ENCODE measurements around the gene GPR87. TPM values are rescaled to one million over a fixed set of nuclear protein-coding genes. Genes with fewer than 3 reads are reported as not detected.

The GPR87 gene
- total RNA-seq, 1 experiment from 2014 or later: 15.5 TPM

DNA sequence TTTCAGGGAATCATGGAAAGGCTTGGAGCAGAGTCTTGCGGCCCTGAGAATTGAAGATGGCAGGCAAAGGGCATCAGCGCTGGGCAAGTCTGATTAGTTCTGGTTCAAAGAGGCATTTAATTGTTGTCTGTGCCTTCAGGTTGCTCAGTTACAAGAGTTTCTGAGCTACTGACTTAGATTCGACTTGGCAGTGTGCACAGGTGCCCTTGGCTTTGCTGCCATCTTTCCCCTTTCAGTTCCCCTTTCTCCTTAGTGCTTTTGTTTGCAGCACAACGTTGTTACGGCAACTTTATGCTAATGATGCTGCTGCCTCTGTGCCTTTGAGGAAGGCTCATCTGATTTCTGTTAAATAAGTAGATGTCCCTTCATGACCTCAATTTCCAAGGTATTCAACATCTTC, 50.8 kb downstream of the GPR87 start:
- Histone ChIP-seq H3K4me1 (replicated peaks; ENCODE audit: insufficient read depth) (no peaks in the 10 kb centered on the region), H3K4me2 (no peak overlapping the region), H3K27ac (no peak overlapping the region), H4K20me1 (ENCODE audit: insufficient read depth) (no peaks in the 10 kb centered on the region), H3K9me3 (ENCODE audit: insufficient read depth, low read depth) (no peaks in the 10 kb centered on the region), H3K27me3 (ENCODE audit: insufficient read depth, low read depth) (no peaks in the 10 kb centered on the region), H2AFZ (no peak overlapping the region), H3K79me2 (ENCODE audit: low read depth) (no peaks in the 10 kb centered on the region), H3K4me3 (no peak overlapping the region), H3K36me3 (ENCODE audit: low read depth) (no peaks in the 10 kb centered on the region), H3K9me2 (ENCODE audit: insufficient read depth) (no peaks in the 10 kb centered on the region), H3F3A (ENCODE audit: insufficient read depth, low read depth) (no peaks in the 10 kb centered on the region)
- BruUV-seq (replicated peaks): no TSS peak
- no peak for TF ChIP-seq EZH2 (IDR thresholded peaks at IDR 0.05; ENCODE audit: low read depth)
- TF ChIP-seq, protein P1, sequence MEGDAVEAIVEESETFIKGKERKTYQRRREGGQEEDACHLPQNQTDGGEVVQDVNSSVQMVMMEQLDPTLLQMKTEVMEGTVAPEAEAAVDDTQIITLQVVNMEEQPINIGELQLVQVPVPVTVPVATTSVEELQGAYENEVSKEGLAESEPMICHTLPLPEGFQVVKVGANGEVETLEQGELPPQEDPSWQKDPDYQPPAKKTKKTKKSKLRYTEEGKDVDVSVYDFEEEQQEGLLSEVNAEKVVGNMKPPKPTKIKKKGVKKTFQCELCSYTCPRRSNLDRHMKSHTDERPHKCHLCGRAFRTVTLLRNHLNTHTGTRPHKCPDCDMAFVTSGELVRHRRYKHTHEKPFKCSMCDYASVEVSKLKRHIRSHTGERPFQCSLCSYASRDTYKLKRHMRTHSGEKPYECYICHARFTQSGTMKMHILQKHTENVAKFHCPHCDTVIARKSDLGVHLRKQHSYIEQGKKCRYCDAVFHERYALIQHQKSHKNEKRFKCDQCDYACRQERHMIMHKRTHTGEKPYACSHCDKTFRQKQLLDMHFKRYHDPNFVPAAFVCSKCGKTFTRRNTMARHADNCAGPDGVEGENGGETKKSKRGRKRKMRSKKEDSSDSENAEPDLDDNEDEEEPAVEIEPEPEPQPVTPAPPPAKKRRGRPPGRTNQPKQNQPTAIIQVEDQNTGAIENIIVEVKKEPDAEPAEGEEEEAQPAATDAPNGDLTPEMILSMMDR (conservative IDR thresholded peaks at IDR 0.05): no peak
- no peak for DNase-seq
- intact Hi-C loops (cut with micrococcal nuclease; ENCODE audit: unreplicated experiment): no loop called here
- POLR2A ChIA-PET (ENCODE audit: unreplicated experiment): no interaction called here
- CTCF ChIA-PET: interaction anchor here (0.6 kb wide), 1 partner anchor 37 kb away, joined by 9 read pairs; no protein-coding TSS in a partner anchor

DNA sequence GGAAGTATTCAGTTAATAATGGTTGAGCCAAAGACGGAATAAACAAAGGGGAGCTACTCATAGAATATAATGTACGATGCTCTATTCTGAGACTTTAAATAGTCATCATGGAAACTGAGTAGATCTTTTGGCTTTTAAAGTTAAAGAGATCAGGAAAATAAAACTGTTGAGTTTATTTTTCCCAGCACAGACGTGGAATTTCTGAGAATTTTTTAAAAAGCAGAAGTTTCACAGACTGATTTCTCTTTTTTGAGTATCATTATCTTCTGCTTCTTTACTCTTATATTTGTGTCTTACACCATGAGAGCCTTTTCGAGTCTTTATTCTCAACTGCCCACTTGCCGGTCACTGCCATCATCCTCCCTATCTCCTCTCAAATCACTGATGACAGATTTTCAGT, 51.5 kb downstream of the GPR87 start:
- Histone ChIP-seq H3K79me2 (ENCODE audit: low read depth) (no peaks in the 10 kb centered on the region), H3K36me3 (ENCODE audit: low read depth) (no peaks in the 10 kb centered on the region), H3K9me3 (ENCODE audit: insufficient read depth, low read depth) (no peaks in the 10 kb centered on the region), H3K27me3 (ENCODE audit: insufficient read depth, low read depth) (no peaks in the 10 kb centered on the region), H2AFZ (no peak overlapping the region), H3K27ac (no peak overlapping the region), H3K9me2 (ENCODE audit: insufficient read depth) (no peaks in the 10 kb centered on the region), H3K4me1 (replicated peaks; ENCODE audit: insufficient read depth) (no peaks in the 10 kb centered on the region), H4K20me1 (ENCODE audit: insufficient read depth) (no peaks in the 10 kb centered on the region), H3K4me2 (no peak overlapping the region), H3F3A (ENCODE audit: insufficient read depth, low read depth) (no peaks in the 10 kb centered on the region), H3K4me3 (no peak overlapping the region)
- ChIA-PET CTCF (no interaction called here), POLR2A (ENCODE audit: unreplicated experiment) (no interaction called here)
- TF ChIP-seq, protein P1 (conservative IDR thresholded peaks at IDR 0.05): no peak
- no peak for TF ChIP-seq EZH2 (IDR thresholded peaks at IDR 0.05; ENCODE audit: low read depth)
- BruUV-seq (replicated peaks): no TSS peak
- no peak for DNase-seq
- intact Hi-C loops (cut with micrococcal nuclease; ENCODE audit: unreplicated experiment): no loop called here

DNA sequence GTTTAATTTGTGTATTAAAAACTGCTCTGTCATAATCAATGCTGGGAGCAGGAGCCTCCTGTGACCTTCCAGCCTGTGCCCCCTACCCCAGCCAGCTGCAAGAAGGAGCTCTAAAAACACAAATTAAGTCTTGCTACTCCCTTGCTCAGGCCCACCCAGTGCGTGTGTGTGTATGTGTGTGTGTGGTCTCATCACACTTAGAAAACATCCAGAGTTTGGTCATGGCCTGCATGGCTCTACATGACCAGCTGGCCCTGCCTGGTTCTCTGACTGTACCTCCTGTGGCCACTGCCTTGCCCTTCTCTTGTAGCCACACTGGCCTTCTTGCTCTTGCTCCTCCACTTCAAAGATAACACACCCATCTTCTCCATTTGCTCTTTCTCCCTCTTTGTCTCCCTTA, 52.0 kb downstream of the GPR87 start:
- no peak overlapping the region for H2AFZ ChIP-seq
- intact Hi-C loops (cut with micrococcal nuclease; ENCODE audit: unreplicated experiment): no loop called here
- H3K9me3 ChIP-seq (ENCODE audit: insufficient read depth, low read depth): no peaks in the 10 kb centered on the region
- no peak for TF ChIP-seq EZH2 (IDR thresholded peaks at IDR 0.05; ENCODE audit: low read depth)
- TF ChIP-seq, protein P1 (conservative IDR thresholded peaks at IDR 0.05): no peak
- no peaks in the 10 kb centered on the region for H3K36me3 ChIP-seq (ENCODE audit: low read depth)
- H4K20me1 ChIP-seq (ENCODE audit: insufficient read depth): no peaks in the 10 kb centered on the region
- H3K4me2 ChIP-seq: no peak overlapping the region
- ChIA-PET POLR2A (ENCODE audit: unreplicated experiment) (no interaction called here), CTCF (no interaction called here)
- no peaks in the 10 kb centered on the region for H3K9me2 ChIP-seq (ENCODE audit: insufficient read depth)
- H3K27me3 ChIP-seq (ENCODE audit: insufficient read depth, low read depth): no peaks in the 10 kb centered on the region
- no peak overlapping the region for H3K27ac ChIP-seq
- H3K4me1 ChIP-seq (replicated peaks; ENCODE audit: insufficient read depth): no peaks in the 10 kb centered on the region
- no peak overlapping the region for H3K4me3 ChIP-seq
- BruUV-seq (replicated peaks): no TSS peak
- no peaks in the 10 kb centered on the region for H3F3A ChIP-seq (ENCODE audit: insufficient read depth, low read depth)
- no peaks in the 10 kb centered on the region for H3K79me2 ChIP-seq (ENCODE audit: low read depth)
- no peak for DNase-seq

Data from PC-9 (cell line).